Measurements from ENCODE around the gene NRF1. TPM values are rescaled to one million over a fixed set of nuclear protein-coding genes. Genes with fewer than 3 reads are reported as not detected.

The NRF1 gene
- polyA plus RNA-seq, 4 donors = 19.4 to 26.1 (median 22.8) TPM

DNA sequence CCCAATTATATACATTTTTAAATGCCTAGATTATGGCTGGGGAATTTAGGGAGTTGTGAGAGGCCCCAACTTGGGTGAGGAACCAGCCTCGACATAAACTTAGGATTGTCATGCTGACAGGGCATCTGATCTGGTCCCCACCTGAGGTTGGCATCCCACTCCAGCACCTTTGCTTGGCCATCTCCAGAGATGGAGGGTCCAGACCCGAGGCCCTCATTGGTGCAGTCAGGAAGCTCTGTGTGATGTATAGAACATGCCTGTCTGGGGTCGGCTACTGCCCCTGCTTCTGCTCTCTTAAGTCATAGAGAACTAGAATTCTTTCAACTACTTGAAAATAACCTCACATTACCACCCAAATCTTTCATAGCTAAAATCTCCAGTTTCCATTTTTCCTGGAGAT lies 153.8 kb downstream of the NRF1 start:
- DNase-seq (ENCODE audit: low read depth in 4 of 4, low spot score in 2 of 4) = no peak

DNA sequence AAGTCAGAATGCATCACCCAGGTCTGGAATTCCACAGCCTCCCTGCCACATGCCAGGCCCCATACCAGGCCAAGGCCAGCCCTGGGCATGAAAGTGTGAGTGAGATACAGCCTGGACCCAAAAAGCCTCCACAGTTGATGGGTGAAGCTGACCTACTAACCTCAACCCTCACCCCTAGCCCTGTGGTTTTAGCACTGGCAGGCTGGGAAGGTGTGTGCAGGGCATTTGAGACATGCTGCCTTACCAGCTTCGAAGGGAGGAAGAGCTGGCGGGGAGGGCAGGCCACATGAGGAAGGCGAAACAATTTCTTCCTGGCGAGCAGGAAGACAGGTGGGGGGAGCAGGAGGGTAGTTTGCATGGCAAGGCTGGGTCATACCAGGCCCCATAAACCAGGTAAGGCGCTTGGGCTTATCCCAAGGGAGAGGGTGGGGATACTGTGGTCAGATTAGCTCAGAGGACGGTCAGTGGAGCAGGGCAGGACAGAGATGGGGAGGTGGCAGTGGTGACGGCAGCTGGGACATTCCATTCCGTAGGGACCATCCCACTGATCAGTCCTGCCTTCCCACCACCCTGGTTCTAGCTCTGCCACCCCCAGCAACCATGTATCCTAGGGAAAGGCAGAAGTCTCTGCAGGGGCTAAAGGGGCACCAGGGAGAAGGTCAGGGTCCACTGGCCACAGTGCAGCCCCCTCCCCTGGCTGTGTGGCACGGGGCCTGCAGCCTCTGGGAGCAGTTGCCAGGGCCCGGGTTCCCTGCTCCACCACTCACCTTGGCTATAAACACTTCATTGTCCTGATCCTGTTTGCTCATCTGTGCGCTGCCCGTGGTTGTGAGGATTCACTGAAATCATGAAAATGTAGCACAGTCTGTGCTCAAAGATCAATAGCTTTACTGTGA lies 155.8 kb downstream of the NRF1 start:
- no peak for DNase-seq (ENCODE audit: low read depth in 4 of 4, low spot score in 2 of 4)

DNA sequence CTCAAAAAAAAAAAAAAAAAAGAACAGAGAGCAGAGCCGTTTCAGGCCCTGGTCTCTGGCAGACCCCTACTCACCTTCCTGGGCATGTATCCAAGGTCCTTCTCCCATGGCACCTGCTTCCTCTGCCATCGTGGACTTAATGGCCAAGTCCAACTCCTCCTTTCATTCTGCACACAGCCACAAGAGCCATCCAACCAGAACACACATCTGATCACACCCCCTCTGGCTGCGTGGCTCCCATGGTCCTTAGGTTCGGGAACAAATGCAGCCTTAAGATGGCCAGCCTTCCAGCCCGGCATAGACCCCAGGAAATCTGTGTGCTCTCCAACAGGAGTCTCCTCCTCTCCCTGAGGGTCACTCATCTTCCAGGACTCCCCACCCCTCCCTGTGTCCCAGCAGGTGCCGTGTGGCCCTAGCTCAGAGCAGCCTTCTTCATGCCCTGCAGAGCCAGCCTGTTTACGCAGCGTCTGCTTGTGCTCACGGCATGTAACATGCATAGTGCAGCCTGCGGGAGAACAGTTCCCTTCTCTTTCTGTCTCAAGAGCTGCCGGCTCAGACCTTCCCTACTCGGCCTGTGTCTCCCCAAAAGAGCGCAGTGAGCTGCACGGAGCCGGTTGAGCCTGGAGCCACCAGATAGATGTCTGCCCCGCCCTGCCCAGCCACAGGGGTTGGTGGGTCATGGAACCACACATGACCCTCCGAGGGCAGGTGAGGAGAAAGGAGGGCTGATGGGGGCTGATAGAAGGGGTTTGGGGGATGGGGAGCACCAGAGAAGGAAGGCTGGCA lies 157.3 kb downstream of the NRF1 start:
- DNase-seq (ENCODE audit: low read depth in 4 of 4, low spot score in 2 of 4) = no peak

DNA sequence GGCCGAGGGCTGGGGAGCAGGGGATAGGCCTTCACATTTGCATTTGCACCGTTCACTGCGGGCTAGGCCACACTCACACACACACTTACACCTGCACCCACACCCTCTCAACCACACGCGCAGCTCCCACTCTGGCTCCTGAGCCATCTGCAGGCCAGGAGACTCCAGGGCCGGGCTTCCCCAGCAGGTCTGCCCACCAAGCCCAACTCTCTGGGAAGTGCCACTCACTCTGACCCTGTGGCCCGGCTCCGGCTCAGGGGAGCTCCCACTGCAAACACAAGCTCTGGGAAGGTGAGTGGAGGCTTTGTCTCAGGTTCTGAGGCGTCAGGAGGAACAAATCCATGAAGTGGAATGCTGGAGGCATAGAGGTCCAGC lies 157.9 kb downstream of the NRF1 start:
- no peak for DNase-seq (ENCODE audit: low read depth in 4 of 4, low spot score in 2 of 4)

DNA sequence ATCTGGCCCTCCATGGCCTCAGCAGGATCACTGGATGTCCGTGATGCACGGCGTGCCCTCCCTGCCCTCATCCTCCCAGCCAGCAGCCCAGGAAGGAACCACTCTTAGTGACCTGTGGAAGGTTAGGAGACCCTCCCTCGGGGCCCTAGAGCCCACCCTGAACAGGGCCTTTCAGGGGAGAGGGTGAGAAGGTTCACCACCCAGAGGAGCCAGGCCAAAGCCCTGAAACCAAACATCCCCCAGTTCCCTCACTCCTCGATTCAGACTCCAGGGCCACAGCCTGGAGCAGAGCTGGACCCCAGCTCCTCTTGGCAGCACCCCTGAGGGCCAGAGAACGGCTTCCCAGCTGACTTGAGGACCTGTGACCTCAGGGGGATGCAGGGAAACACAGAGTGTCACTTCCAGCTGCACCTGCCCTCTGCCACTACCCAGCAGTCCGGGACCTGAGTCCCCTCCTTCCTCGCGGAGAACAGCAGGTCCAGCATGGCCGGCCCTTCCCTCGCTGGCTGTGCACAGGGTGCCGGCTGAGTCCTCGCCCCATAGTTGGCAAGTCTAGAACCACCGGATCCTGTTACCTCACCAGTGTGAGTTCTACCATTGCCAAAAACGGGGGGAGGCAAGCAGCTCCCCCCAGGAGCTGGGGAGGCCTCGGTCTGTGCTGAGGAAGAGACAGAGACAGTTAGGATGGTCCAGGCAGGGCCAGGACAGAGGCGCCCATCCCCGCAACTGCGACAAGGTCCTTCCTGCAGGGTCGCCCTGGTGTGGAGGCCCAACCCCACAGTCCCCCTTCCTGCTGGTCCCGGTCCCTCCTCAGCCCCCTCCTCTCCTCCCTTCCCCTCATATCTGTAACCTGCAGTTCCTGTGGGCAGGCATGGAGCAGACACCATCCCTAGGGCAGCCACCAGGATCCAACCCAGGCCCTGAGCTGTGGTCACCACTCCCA lies 158.6 kb downstream of the NRF1 start:
- DNase-seq (ENCODE audit: low read depth in 4 of 4, low spot score in 2 of 4) = no peak

DNA sequence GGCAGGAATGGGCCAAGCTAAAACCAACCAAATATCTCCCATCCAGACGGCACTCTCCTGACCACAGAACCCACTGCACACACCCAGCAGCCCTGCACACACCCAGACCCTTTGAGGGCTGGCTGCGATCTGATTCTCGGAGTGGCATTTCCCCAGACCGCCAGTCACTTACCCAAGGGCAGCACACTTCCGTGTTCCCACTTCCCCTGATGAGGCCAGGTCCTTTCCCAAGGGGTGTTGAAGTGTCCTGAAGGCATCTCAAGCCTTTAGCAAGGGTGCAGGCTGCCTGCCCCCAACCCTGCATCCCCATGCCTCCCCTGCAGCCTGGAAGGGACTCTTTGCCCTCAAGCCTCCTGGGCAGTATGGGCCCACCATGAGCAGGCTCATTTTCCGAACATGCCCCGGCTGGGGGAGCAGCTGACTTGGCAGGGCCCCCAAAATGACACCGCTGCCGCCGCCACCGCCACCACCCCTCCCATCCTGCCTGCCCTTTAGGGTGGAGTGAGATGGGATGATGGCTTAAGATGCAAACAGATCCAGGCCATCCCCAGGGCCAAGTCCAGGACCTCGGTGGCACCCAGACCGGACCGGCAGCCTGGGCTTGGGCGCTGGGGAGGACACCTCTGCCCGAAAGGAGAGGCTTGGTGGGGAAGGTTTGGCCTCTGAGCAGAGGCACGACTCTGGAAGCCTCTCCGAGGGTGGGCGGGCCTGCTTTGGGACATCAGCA lies 159.8 kb downstream of the NRF1 start:
- DNase-seq (ENCODE audit: low read depth in 4 of 4, low spot score in 2 of 4) = no peak

DNA sequence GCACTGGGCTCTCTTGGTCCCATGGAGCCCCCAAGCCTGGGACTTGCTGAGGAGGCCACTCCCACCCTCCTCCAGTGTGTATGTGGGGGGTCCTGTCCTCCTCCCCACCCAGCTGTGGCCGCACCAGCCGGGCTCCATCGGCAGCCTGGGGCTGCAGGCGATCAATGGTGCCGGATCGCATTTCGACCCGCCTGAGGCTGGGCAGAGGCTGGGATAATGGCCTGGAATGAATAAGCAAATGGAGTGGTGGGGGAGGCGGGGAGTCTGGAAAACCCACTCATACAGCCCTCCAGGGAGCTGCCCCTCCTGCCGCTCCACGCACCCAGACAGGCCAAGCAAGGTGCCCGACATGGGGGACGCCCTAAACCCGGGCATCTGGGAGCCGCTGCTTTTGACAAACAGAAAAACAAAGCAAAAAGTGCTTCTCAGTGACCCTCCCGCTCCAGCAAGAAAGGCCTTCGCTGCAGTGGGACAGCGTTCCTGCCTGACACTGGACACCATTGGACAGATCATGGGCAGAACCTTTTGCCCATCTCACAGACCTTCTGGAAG lies 160.5 kb downstream of the NRF1 start:
- no peak for DNase-seq (ENCODE audit: low read depth in 4 of 4, low spot score in 2 of 4)

DNA sequence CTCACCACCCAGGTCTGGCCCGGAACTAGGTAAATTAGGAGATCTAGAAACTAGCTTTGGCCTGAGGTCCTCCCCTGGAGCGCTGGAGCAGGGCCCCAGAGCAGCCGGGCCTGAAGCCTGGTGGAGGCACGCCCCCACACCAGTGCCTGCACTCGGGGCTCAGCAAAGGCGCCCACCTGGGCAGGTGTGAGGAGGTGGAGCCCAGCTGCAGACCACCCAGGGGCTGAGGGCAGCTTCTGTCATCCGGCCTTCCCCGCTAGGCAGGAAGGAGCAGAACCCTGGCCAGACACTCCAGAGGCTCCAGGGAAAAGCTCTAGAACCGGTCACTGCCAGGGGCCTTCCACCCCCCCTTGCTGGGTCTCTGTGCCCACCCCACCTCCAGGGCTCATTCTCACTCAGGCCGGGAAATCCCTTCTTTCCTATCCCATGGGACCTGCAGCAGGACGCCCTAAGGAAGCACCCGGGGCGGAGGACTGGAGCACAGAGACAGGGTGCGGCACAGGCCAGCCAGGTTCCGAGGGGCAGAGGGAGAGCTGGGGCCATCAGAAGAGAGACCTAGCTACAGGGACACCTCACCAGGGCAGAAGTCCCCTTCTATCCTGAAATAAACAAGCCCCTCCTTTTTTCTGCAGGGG lies 161.2 kb downstream of the NRF1 start:
- DNase-seq (ENCODE audit: low read depth in 4 of 4, low spot score in 2 of 4) = no peak

DNA sequence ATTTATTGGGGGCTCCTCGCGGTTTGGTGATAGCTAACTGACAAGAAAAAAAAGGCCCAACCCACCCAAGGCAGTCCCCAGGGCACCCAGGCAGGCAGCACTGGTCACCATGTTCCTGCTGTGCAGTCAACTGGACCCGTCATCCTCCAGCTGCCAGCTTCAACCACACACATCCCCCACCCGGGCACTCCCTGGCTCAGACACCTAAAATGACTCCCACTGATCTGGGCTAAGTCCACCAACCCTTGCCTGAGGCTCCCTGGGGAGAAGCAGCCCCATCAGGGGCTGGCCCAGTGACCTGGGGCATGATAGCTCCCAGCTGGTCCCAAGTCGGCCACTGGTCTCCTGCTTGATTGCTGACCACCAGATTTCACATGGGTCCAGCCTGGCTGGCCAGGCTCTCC lies 161.8 kb downstream of the NRF1 start:
- no peak for DNase-seq (ENCODE audit: low read depth in 4 of 4, low spot score in 2 of 4)

DNA sequence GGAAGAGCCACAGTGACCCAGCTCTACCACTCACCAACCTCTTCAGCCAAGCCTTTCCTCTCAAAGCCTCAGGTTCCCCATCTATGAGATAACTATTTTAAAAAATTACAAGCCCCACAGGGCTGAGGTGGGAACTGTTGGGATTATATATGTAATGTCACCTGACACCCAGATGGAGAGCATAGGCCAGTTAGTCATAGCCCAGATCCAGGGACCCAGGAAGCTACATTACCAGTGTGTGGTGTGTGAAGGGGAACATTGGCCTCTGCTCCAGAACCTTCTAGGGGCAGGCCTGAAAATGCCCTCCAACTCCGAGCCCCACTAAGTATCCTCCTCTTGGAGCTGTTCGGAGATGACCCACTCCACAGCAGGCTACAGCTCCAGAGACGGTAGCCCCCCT lies 162.4 kb downstream of the NRF1 start:
- no peak for DNase-seq (ENCODE audit: low read depth in 4 of 4, low spot score in 2 of 4)

DNA sequence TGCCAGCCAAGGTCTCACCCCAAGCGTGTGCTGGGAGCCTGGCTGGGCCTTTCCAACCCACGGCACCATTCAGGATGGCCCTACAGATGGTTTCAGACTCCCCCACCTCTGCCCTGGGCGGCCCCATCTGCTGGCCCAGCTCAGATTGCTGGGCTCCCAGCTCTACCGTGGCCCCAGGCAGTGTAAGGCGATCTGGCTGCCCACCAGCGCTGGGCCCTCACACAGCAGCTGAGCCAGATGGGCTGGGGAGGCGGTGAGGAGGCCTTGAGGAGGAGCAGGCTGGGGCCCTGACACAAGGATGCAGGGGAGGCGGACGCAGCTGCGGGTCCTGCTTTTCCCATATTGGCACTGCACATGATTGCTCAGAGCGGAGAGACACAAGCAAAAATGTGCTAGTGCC lies 162.8 kb downstream of the NRF1 start:
- DNase-seq (ENCODE audit: low read depth in 4 of 4, low spot score in 2 of 4) = no peak

DNA sequence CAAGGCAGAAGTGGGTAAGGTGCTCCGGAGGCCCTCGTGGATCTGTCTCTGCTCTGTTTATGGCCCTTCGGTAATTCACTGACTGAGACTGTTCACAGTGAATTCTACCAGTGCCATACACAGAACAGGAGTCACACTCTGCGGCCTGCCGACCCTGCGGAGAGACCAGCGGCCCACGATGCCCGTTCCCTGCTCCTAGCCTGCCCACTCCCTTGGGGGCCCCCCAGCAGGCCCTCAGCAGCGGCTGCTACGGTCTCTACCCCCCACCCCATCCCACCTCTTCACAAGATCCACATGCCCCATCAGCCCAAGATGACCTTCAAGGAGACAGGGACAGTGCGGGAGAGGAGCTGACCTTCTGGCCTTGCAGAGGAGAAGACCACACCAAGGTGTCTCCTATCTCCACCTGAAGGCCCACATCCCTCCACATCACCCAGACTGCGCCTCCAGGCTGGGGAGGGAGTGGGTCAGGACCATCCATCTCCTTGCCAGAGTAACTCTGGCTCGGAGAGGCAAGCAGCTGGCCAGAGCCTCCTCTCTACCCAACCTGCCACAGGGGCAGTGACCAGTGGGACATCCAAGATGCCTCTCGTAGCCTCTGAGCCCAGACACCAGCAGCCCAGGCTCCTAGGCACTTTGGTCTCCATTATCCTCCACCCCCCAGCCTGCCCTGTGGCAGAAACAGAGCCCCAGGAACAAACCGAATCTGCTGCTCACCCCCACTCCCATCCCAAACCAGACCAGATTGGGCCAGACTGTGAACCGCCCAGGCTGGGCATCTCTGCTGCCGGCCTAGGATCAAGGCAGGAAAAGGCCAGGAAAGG lies 163.6 kb downstream of the NRF1 start:
- no peak for DNase-seq (ENCODE audit: low read depth in 4 of 4, low spot score in 2 of 4)

DNA sequence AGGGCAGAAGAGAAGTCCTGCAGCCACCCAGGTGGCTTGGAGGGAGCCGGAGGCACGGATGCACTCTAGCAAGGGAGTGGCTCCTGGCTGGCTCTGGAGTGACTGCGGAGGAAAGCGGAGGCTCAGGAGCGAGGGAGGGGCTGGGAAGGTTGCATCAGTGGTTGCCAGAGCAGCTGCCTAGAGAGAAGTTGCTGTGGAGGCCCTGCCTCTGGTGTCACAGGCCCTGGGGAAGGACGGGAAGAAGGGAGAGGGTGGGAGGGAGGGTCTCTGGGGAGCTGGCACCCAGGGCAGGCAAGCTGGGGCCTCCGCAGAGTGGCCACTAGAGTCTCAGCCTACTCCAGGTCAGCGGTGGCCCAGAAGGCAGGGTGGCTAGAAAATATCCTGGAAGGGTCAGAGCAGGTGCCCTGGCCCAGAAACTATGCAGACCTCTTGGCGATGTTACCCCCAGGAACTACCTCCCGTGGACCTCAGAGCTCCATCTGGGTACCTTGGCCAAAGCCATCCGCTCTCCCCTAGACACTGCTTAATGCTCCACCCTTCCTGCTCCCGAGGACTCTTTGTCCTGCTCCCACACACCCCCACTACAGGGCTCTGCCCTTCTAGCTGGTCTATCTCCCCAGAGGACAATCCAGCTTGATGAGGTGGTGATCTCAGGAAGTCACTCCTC lies 164.3 kb downstream of the NRF1 start:
- no peak for DNase-seq (ENCODE audit: low read depth in 4 of 4, low spot score in 2 of 4)

DNA sequence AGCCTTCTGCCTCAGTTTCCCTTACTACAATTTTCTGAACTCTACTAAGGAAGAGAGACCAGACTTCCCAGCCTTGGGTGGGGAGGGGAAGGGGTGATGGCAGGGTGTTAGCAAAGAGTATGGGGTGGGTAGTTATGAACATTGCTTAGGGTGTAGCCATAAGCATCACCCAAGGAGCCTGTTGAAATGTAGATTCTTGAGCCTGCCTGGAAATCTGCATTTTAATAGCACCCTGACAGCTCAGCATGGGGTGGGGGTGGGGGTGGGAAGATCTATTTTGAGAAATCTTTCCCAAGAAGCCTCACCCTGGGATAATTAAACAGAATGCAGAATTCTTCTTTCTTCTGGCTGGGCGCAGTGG lies 164.8 kb downstream of the NRF1 start:
- DNase-seq (ENCODE audit: low read depth in 4 of 4, low spot score in 2 of 4) = no peak

DNA sequence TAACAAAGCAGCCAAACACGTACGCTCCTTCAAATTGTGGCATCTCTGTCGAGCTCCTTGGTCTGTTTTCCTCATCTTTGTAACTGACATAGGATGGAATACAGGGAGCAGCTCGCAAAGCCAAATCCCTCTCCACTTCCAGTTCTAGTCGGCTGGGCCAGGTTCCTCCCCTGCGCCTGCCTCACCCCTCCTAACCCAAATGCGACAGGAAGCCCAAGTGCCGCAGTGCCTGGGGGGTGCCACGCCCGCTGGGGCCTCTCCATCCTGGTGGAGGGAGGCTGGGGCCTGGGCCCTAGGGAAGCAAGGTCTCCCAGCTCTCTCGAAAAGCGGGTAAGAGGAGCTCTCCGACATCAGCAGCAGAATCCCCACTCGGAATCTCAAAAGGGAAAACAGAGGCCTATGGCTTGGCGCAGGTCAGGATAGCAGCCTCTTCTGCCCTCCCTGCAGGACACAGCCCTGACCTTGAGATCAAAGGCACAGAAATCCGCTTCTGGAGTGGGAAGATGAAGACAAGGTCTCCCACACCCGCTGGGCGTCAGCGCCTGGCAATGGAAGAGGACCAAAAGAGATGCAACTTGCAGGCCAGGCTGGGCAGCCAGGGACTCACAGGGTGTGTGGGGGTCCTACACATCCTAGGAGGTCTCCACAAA lies 165.8 kb downstream of the NRF1 start:
- no peak for DNase-seq (ENCODE audit: low read depth in 4 of 4, low spot score in 2 of 4)

DNA sequence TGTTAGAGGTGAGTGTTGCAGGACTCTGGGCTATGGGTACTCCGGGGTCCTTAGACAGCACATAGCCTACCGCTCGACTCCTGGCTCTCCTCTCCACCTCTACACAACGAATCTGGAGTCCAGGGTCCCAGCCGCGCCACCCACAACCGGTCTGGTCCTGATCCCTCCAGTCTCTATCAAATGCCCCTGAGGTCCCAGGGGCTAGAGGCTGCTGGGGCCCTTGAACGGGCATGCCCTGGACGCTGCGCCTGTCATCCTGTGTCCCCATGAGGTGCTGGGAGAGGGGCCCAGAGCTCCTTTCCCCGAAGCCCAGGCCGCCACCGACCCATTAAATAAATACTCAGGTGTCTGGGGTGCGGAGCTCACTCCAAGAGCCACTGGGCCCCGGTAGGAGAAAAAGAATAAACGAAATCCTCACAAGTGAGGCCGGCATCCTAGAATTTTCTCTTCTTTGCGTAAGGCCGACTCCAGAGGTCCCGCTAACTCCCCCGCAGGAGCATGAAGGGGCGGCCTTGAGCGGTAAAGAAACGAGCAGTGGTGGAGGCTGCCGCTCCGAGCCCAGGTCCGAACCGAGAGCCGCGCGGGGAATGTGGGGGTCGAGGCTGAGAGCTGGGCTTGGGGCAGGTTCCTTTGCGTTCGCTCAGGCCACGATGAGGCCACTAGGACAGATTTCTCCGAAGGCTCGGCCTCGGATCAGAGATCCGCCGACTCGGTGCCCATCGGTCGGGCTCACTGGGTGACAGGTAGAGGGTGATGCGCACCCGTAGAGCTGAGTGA lies 166.7 kb downstream of the NRF1 start:
- DNase-seq (ENCODE audit: low read depth in 4 of 4, low spot score in 2 of 4) = no peak

Measured in left renal cortex interstitium (tissue), 4 donors.